Hematopoietic multipotent progenitor cell (in vitro differentiated cells): ENCODE results near the gene SHISA3. TPM values are rescaled to one million over a fixed set of nuclear protein-coding genes. Genes with fewer than 3 reads are reported as not detected.

Experiments used
- DNase-seq, 3 donors: peaks; one replicate each; pipeline ENCODE4 v3.0.0-alpha.2; 2011 to 2015; ENCODE audit warnings: low read depth in 2 of 3, low spot score in 2 of 3
- total RNA-seq: library from RNA; depleted of rRNA; stranded (reverse); fragments of >200 nt; gene quantifications from one replicate; pipeline ENCODE4 v1.2.3, GENCODE V29; 2012

Gene SHISA3
- total RNA-seq, 1 donor: not detected

- no peak for DNase-seq
Measured at GRCh38 chr4:42436928-42437565, 39.8 kb downstream of the SHISA3 start.

- no peak for DNase-seq
Measured at GRCh38 chr4:42440083-42440482, 42.8 kb downstream of the SHISA3 start.

DNA sequence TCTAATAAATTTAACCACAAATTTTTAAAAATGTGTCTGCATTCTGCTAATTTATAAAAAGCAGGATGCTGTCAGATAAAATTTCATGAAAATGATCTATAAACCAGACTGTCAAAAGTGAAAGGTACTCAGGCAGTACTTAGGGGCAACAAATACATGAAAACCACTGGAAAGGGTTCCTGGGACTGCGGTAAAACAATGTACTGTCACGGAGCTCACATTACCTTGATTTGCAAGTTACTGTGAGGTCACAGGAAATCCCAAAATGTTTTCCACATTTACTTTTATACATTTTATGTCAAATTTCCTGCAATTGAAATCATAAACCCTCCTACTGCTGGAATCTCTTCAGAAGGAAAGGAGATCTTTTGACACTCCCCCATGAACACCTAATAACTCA lies 45.3 kb downstream of the SHISA3 start:
- DNase-seq: no peak

DNA sequence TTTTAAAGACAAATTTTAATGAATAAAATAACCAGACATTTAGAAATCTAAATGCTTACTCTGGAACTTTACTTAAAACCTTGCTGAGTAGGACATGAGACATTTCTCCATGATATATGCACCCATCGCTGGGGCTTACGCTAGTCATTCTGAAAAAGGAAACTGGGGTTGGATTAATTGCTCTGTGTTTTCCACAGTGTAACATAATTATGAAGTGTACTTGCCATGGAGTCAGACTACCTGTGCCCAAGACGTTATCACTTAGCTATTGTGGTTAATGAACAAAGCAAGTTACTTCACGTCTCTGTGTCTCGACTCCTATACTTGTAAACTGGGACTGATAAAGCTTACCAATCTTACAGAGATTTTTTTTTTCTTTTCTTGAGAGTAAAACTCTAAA lies 47.8 kb downstream of the SHISA3 start:
- DNase-seq: no peak

GRCh38 chr4:42446823-42447222 lies 49.5 kb downstream of the SHISA3 start:
- DNase-seq: no peak

Other genes starting within 250 kb of the SHISA3 start
- 7.8 TPM for gene BEND4, start 244.8 kb upstream of the SHISA3 start, total RNA-seq